CD4-positive, alpha-beta memory T cell (primary cell): ENCODE results near the gene MYL3. TPM values are rescaled to one million over a fixed set of nuclear protein-coding genes. Genes with fewer than 3 reads are reported as not detected.

Experiments
- CTCF ChIA-PET: fragments of 350-600 bp; sonication (Branson Sonifier 250); formaldehyde crosslinking; loops from one replicate; lab custom pipeline; 2021; ENCODE audit warnings: inconsistent platforms; ENCODE audit not compliant: partially characterized antibody; lab: Charles Lee
- POLR2A ChIA-PET: fragments of 350-600 bp; sonication (Branson Sonifier 250); formaldehyde crosslinking; loops from one replicate; lab custom pipeline; 2021; ENCODE audit not compliant: partially characterized antibody; lab: Charles Lee
- DNase-seq, 5 donors: peaks; one replicate each; pipeline versions ENCODE4 v3.0.0 to v3.0.0-alpha.2; 2020 to 2022; ENCODE audit warnings: mixed read lengths in 1 of 5
- H3K27ac ChIP-seq: one replicate; pipeline ENCODE4 v1.7.0; 2013; ENCODE audit warnings: low read depth, low read length
- H3K27me3 ChIP-seq: 2 replicates; pipeline ENCODE4 v1.7.0; 2013; ENCODE audit warnings: mild to moderate bottlenecking, low read length, moderate library complexity; ENCODE audit not compliant: insufficient read depth
- H3K36me3 ChIP-seq: 2 replicates; pipeline ENCODE4 v1.7.0; 2013; ENCODE audit warnings: mild to moderate bottlenecking, low read length, moderate library complexity; ENCODE audit not compliant: insufficient read depth
- H3K4me1 ChIP-seq: 2 replicates; pipeline ENCODE4 v1.7.0; 2013; ENCODE audit warnings: mild to moderate bottlenecking, low read length, moderate library complexity; ENCODE audit not compliant: insufficient read depth
- H3K4me3 ChIP-seq, 2 donors: one replicate each; pipeline ENCODE4 v1.7.0; 2013; ENCODE audit warnings: low read length in 2 of 2, mild to moderate bottlenecking in 1 of 2
- H3K9me3 ChIP-seq, 2 donors: one replicate each; pipeline ENCODE4 v1.7.0; 2013; ENCODE audit warnings: low read length in 2 of 2, control low read depth in 1 of 2; ENCODE audit not compliant: control insufficient read depth in 1 of 2
- H3K27ac Mint-ChIP-seq, 7 donors: one replicate each; pipeline ENCODE4 v1.8.0; 2020 to 2021; ENCODE audit warnings: mixed read lengths in 7 of 7, mild to moderate bottlenecking in 6 of 7, inconsistent platforms in 3 of 7, moderate library complexity in 3 of 7
- H3K27me3 Mint-ChIP-seq, 2 donors: one replicate each; pipeline ENCODE4 v1.8.0; 2020 to 2021; ENCODE audit warnings: mixed read lengths in 2 of 2
- H3K36me3 Mint-ChIP-seq, 2 donors: one replicate each; pipeline ENCODE4 v1.8.0; 2020 to 2021; ENCODE audit warnings: mixed read lengths in 2 of 2, inconsistent platforms in 1 of 2, mild to moderate bottlenecking in 1 of 2
- H3K4me1 Mint-ChIP-seq, 4 donors: one replicate each; pipeline ENCODE4 v1.8.0; 2020 to 2021; ENCODE audit warnings: mixed read lengths in 4 of 4, mild to moderate bottlenecking in 1 of 4
- H3K4me3 Mint-ChIP-seq, 8 donors: one replicate each; pipeline ENCODE4 v1.8.0; 2020 to 2021; ENCODE audit warnings: mixed read lengths in 8 of 8, mild to moderate bottlenecking in 7 of 8, moderate library complexity in 6 of 8, inconsistent platforms in 3 of 8
- H3K9me3 Mint-ChIP-seq, 8 donors: one replicate each; pipeline ENCODE4 v1.8.0; 2020 to 2021; ENCODE audit warnings: mixed read lengths in 8 of 8, mild to moderate bottlenecking in 5 of 8, inconsistent platforms in 3 of 8, moderate library complexity in 1 of 8
- intact Hi-C: fragments of 100-400 bp; cut with micrococcal nuclease; formaldehyde crosslinking; loops from one replicate; pipeline ENCODE4 v1.15.1; 2023
- polyA plus RNA-seq, 2 donors: library from polyadenylated mRNA; unstranded; fragments of 300-500 nt; fragmentation: Illumina TruSeq; gene quantifications; one replicate each; pipeline ENCODE4 v1.2.3, GENCODE V29; 2021
- total RNA-seq, 2 experiments: library from RNA; stranded (reverse); gene quantifications; one replicate each; pipeline ENCODE4 v1.2.3, GENCODE V29; 2021

Gene MYL3
- total and polyA plus RNA-seq, 4 experiments from 2014 or later = not detected

DNA sequence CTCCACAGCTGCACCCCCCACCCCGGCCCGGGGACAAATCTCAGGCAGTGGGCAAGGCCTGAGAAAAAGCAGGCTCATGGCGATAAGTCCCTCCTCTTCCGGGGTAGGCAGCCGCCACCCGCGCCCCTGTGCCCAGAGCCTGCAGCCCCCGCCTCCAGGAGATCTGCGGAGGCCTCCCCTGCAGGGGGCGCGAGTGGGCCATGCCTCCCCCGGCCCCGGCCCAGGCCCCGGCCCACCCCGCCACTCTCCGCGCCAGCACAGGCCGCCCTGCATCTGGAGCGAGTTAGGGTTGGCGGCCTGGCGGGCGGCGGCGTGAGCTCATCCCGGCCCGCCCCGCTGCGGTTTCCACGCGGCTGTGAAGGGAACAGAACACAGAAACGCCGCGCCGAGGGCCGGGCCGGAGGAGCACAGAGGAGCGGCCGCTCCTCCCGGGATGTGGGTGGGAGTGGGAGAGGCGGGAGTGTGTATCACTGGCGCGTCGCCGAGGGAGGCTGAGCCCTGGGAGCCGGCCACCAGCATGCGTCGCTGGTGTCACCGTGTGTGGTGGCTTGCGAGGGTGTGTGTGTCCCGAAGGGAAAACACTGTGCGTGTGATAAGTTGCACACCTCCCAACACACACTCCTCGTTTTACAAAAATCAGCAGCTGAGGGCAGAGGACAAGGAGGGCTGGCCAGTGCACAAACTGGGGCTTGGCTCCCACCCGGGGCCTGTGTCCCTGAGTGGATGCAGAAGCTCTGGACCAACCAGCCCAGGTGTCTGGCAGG lies 17.2 kb downstream of the MYL3 start:
- peaks cover 0 to 5% of the 10 kb centered on the region in 2 donors for H3K36me3 Mint-ChIP-seq
- H3K4me3 ChIP-seq = peak overlapping the region; percentile 5 to 59
- H3K36me3 ChIP-seq = no peaks in the 10 kb centered on the region
- peaks cover 2 to 11% (median 5%) of the 10 kb centered on the region in 4 donors for H3K4me1 Mint-ChIP-seq
- ChIA-PET POLR2A (interaction anchor here (0.8 to 1.6 kb wide), 4 partner anchors 113 to 535 kb away, joined by 3 to 4 read pairs (median 4); partner anchors contain the start of genes ALS2CL and PTPN23), CTCF (interaction anchor here (0.9 to 3.4 kb wide), 8 partner anchors 9 to 150 kb away, joined by 3 to 17 read pairs (median 6); no protein-coding TSS in a partner anchor)
- peaks cover 15% of the 10 kb centered on the region for H3K4me1 ChIP-seq
- peak overlapping the region in 3 of 7 donors; percentile 12 to 52 (median 32) for H3K27ac Mint-ChIP-seq
- no peaks in the 10 kb centered on the region for H3K9me3 ChIP-seq
- peak overlapping the region; percentile 49 for H3K27ac ChIP-seq
- H3K4me3 Mint-ChIP-seq = peak overlapping the region; percentile 39 to 85 (median 78)
- intact Hi-C loops = loop anchor here (5.0 kb wide), 1 partner anchor 51 kb away; no protein-coding TSS in a partner anchor
- no peaks in the 10 kb centered on the region for H3K27me3 Mint-ChIP-seq
- H3K9me3 Mint-ChIP-seq = peaks cover 0 to 18% (median 10%) of the 10 kb centered on the region in 8 donors
- H3K27me3 ChIP-seq = no peaks in the 10 kb centered on the region
- peak; percentile 73 to 77 (median 74) for DNase-seq

DNA sequence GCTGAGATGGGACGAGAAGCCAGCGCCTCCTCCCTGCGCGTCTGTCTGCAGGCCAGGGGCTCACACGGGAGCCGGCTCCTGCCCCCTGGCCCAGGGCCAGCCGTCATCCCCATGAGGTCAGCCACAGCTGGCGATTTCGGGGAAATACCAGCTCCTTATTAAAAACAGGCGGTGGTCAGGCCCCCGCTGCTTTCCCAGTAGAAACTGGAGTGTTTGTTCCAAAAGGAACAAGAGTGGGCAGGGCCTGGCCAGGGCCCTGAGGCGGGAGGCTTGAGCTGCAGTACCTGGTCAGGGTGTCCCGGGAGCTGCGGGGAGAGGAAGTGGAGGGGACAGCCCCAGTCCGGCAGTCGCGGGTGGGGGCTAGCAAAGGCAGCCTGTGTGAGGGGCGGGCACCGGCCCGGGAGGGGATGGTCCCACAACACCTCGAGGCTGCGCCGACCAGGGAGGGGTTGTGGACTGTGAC lies 17.8 kb downstream of the MYL3 start:
- no peak for DNase-seq
- CTCF ChIA-PET = interaction anchor here (0.9 to 3.4 kb wide), 8 partner anchors 9 to 150 kb away, joined by 3 to 17 read pairs (median 6); no protein-coding TSS in a partner anchor
- peak overlapping the region; percentile 5 to 59 for H3K4me3 ChIP-seq

DNA sequence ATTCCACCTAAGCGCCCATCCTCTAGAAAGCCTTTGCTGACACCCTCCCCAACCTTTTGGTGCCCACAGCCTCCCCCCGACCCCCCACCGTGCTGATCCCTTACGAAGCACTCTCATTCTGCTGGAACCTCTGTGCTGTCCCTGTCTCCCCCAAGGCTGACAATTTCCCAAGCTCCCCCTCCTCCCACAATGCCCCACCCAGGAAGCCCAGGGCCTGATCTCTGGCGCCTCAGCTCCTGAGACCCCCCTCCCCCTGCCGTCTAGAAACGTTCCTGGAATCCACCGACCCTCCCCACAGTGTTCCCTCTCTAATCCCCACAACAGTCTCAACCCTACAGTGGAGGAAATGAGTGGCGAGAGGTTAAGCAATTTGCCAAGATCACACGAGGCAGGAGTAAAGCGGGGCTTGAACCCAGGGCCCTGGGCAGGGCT lies 18.3 kb downstream of the MYL3 start:
- Mint-ChIP-seq H3K4me1 (peaks cover 2 to 11% (median 5%) of the 10 kb centered on the region in 4 donors), H3K36me3 (peaks cover 0 to 10% of the 10 kb centered on the region in 2 donors), H3K27ac (peak overlapping the region in 2 of 7 donors; percentile 60 to 70), H3K4me3 (peak overlapping the region; percentile 74 to 85 (median 80)), H3K9me3 (peaks cover 0 to 27% (median 21%) of the 10 kb centered on the region in 8 donors), H3K27me3 (no peaks in the 10 kb centered on the region)
- DNase-seq = no peak
- POLR2A ChIA-PET = interaction anchor here (1.6 kb wide), 1 partner anchor 536 kb away, joined by 4 read pairs; the partner anchor contains the start of gene PTPN23
- intact Hi-C loops = loop anchor here (5.0 kb wide), 1 partner anchor 52 kb away; no protein-coding TSS in a partner anchor
- no peaks in the 10 kb centered on the region for H3K27me3 ChIP-seq
- H3K9me3 ChIP-seq = peaks cover 0 to 3% of the 10 kb centered on the region in 2 donors
- H3K4me1 ChIP-seq = peaks cover 15% of the 10 kb centered on the region
- no peak overlapping the region for H3K4me3 ChIP-seq
- no peak overlapping the region for H3K27ac ChIP-seq
- no peaks in the 10 kb centered on the region for H3K36me3 ChIP-seq
- CTCF ChIA-PET = interaction anchor here (0.9 to 3.4 kb wide), 7 partner anchors 8 to 102 kb away, joined by 3 to 17 read pairs (median 7); no protein-coding TSS in a partner anchor

More for the DNA sequence above, 17.8 kb downstream of the MYL3 start:
- Histone ChIP-seq H3K27me3 (no peaks in the 10 kb centered on the region), H3K9me3 (no peaks in the 10 kb centered on the region), H3K4me1 (peaks cover 15% of the 10 kb centered on the region), H3K27ac (no peak overlapping the region), H3K36me3 (no peaks in the 10 kb centered on the region)
- Mint-ChIP-seq H3K27ac (peak overlapping the region in 3 of 7 donors; percentile 30 to 85 (median 50)), H3K4me1 (peaks cover 2 to 11% (median 5%) of the 10 kb centered on the region in 4 donors), H3K9me3 (peaks cover 0 to 24% (median 16%) of the 10 kb centered on the region in 8 donors), H3K4me3 (peak overlapping the region; percentile 74 to 85 (median 80)), H3K27me3 (no peaks in the 10 kb centered on the region), H3K36me3 (peaks cover 0 to 9% of the 10 kb centered on the region in 2 donors)
- POLR2A ChIA-PET = interaction anchor here (0.8 to 1.6 kb wide), 2 partner anchors 319 to 535 kb away, joined by 3 to 4 read pairs; partner anchors contain the start of gene PTPN23
- intact Hi-C loops = loop anchor here (5.0 kb wide), 1 partner anchor 52 kb away; no protein-coding TSS in a partner anchor

DNA sequence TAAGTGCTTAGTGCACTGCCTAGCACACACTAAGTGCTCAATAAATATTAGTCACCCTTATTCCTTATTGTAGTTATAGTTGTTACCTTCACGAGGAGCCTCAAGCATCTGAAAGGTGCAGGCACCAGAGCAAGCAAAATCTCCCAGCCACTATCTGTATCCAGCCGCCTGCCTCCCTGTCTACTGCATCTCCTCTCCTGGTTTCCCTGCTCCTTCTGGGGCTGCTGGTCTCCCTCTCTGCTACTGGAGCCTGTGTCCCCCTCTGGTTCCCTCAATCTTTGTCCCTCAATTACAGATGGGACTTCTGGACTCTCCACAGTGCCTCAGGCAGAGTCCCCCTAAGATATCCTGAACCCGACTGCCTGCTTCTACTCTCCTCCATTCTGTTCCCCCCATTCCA lies 18.8 kb downstream of the MYL3 start:
- Histone ChIP-seq H3K4me3 (no peak overlapping the region), H3K27ac (no peak overlapping the region), H3K9me3 (peaks cover 0 to 3% of the 10 kb centered on the region in 2 donors), H3K27me3 (no peaks in the 10 kb centered on the region), H3K36me3 (no peaks in the 10 kb centered on the region), H3K4me1 (peaks cover 15% of the 10 kb centered on the region)
- H3K9me3 Mint-ChIP-seq = peaks cover 0 to 30% (median 23%) of the 10 kb centered on the region in 8 donors
- ChIA-PET POLR2A (no interaction called here), CTCF (interaction anchor here (3.4 kb wide), 1 partner anchor 8 kb away, joined by 14 read pairs; no protein-coding TSS in a partner anchor)
- peak overlapping the region in 3 of 7 donors; percentile 18 to 60 (median 31) for H3K27ac Mint-ChIP-seq
- H3K27me3 Mint-ChIP-seq = no peaks in the 10 kb centered on the region
- intact Hi-C loops = no loop called here
- H3K36me3 Mint-ChIP-seq = peaks cover 1 to 10% of the 10 kb centered on the region in 2 donors
- H3K4me3 Mint-ChIP-seq = peak overlapping the region; percentile 41 to 85 (median 74)
- no peak for DNase-seq
- peaks cover 2 to 11% (median 5%) of the 10 kb centered on the region in 4 donors for H3K4me1 Mint-ChIP-seq

DNA sequence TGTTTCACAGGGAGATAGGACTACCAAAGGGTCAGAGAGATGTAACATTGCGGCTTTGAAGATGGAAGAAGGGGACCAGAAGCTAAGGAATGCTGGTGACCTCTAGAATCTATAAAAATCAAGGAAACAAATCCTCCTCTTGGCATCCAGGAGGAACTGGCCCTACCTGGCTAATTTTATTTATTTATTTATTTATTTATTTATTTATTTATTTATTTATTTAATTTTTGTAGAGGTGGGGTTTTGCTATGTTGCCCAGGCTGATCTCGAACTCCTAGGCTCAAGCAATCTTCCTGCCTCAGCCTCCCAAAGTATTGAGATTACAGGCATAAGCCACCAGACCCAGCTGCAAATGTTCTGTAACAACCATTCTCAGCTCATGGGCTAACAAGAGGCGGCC lies 19.7 kb downstream of the MYL3 start:
- DNase-seq = no peak
- Mint-ChIP-seq H3K36me3 (peaks cover 7 to 11% of the 10 kb centered on the region in 2 donors), H3K4me1 (peaks cover 2 to 11% (median 5%) of the 10 kb centered on the region in 4 donors), H3K27me3 (no peaks in the 10 kb centered on the region), H3K27ac (no peak overlapping the region), H3K9me3 (peaks cover 1 to 39% (median 31%) of the 10 kb centered on the region in 8 donors), H3K4me3 (no peak overlapping the region)
- Histone ChIP-seq H3K27me3 (no peaks in the 10 kb centered on the region), H3K4me3 (no peak overlapping the region), H3K9me3 (peaks cover 0 to 3% of the 10 kb centered on the region in 2 donors), H3K36me3 (no peaks in the 10 kb centered on the region), H3K4me1 (peaks cover 15% of the 10 kb centered on the region), H3K27ac (no peak overlapping the region)
- CTCF ChIA-PET = no interaction called here
- intact Hi-C loops = no loop called here
- POLR2A ChIA-PET = no interaction called here

DNA sequence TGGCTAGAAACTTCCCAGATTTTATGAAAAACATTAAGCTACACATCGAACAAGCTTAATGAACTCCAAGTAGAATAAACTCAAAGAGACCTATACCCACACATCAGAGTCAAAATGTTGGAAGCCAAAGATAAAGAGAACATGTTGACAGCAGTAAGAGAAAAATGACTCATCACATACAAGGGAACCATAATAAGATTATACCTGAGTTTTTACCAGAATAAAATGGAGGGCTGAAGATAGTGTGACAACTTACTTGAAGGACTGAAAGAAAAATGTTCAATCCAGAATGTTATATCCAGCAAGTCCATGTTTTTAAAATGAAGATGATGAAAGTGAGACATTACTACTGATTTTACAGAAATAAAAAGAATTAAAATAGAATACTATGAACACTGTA lies 22.8 kb downstream of the MYL3 start:
- no peak overlapping the region for H3K27ac Mint-ChIP-seq
- Histone ChIP-seq H3K9me3 (peaks cover 0 to 3% of the 10 kb centered on the region in 2 donors), H3K4me3 (no peak overlapping the region), H3K4me1 (peaks cover 5% of the 10 kb centered on the region), H3K36me3 (no peaks in the 10 kb centered on the region), H3K27ac (no peak overlapping the region), H3K27me3 (no peaks in the 10 kb centered on the region)
- ChIA-PET POLR2A (no interaction called here), CTCF (no interaction called here)
- intact Hi-C loops = no loop called here
- no peak for DNase-seq
- H3K4me3 Mint-ChIP-seq = no peak overlapping the region
- no peaks in the 10 kb centered on the region for H3K27me3 Mint-ChIP-seq
- H3K4me1 Mint-ChIP-seq = peaks cover 0 to 11% (median under 1%) of the 10 kb centered on the region in 4 donors
- H3K9me3 Mint-ChIP-seq = peaks cover 4 to 55% (median 46%) of the 10 kb centered on the region in 8 donors
- H3K36me3 Mint-ChIP-seq = peaks cover 15 to 17% of the 10 kb centered on the region in 2 donors
